ENCODE data around the gene ATP11B.

Gene ATP11B

GRCh38 chr3:182811269-182811596, 17.9 kb downstream of the ATP11B start:
- no peak for TF ChIP-seq CTCF (IDR thresholded peaks at IDR 0.05; ENCODE audit: low read depth, low read length)
- Histone ChIP-seq H3K27me3 (ENCODE audit: insufficient read depth, low read depth, severe bottlenecking) (no peaks in the 10 kb centered on the region), H3K9me3 (ENCODE audit: severe bottlenecking) (no peaks in the 10 kb centered on the region), H3K36me3 (no peaks in the 10 kb centered on the region), H3K4me3 (ENCODE audit: low read depth, low read length) (no peak overlapping the region), H3K27ac (no peak overlapping the region)
- DNase-seq = no peak

- DNase-seq = no peak
- Histone ChIP-seq H3K36me3 (no peaks in the 10 kb centered on the region), H3K27ac (no peak overlapping the region), H3K9me3 (ENCODE audit: severe bottlenecking) (no peaks in the 10 kb centered on the region), H3K27me3 (ENCODE audit: insufficient read depth, low read depth, severe bottlenecking) (no peaks in the 10 kb centered on the region), H3K4me3 (ENCODE audit: low read depth, low read length) (no peak overlapping the region)
- no peak for TF ChIP-seq CTCF (IDR thresholded peaks at IDR 0.05; ENCODE audit: low read depth, low read length)
These were observed 18.8 kb downstream of the ATP11B start for GRCh38 chr3:182812123-182812522.

- Histone ChIP-seq H3K27ac (no peak overlapping the region), H3K4me3 (ENCODE audit: low read depth, low read length) (no peak overlapping the region), H3K27me3 (ENCODE audit: insufficient read depth, low read depth, severe bottlenecking) (no peaks in the 10 kb centered on the region), H3K9me3 (ENCODE audit: severe bottlenecking) (no peaks in the 10 kb centered on the region), H3K36me3 (no peaks in the 10 kb centered on the region)
- DNase-seq = no peak
- no peak for TF ChIP-seq CTCF (IDR thresholded peaks at IDR 0.05; ENCODE audit: low read depth, low read length)
These were observed 21.2 kb downstream of the ATP11B start for GRCh38 chr3:182814419-182815062.

GRCh38 chr3:182816181-182816580, 22.9 kb downstream of the ATP11B start:
- no peak for DNase-seq
- Histone ChIP-seq H3K36me3 (no peaks in the 10 kb centered on the region), H3K27me3 (ENCODE audit: insufficient read depth, low read depth, severe bottlenecking) (no peaks in the 10 kb centered on the region), H3K9me3 (ENCODE audit: severe bottlenecking) (no peaks in the 10 kb centered on the region), H3K4me3 (ENCODE audit: low read depth, low read length) (no peak overlapping the region), H3K27ac (no peak overlapping the region)
- TF ChIP-seq CTCF (IDR thresholded peaks at IDR 0.05; ENCODE audit: low read depth, low read length) = no peak

GRCh38 chr3:182818296-182818978, 25.1 kb downstream of the ATP11B start:
- no peak overlapping the region for H3K27ac ChIP-seq
- no peak for DNase-seq
- TF ChIP-seq CTCF (IDR thresholded peaks at IDR 0.05; ENCODE audit: low read depth, low read length) = no peak
- H3K36me3 ChIP-seq = no peaks in the 10 kb centered on the region
- H3K4me3 ChIP-seq (ENCODE audit: low read depth, low read length) = no peak overlapping the region
- no peaks in the 10 kb centered on the region for H3K9me3 ChIP-seq (ENCODE audit: severe bottlenecking)
- H3K27me3 ChIP-seq (ENCODE audit: insufficient read depth, low read depth, severe bottlenecking) = no peaks in the 10 kb centered on the region

Measured in WERI-Rb-1 (cell line).